Lung (tissue), 12 donors: ENCODE results near the gene EXOC6B. TPM values are rescaled to one million over a fixed set of nuclear protein-coding genes. Genes with fewer than 3 reads are reported as not detected.

ENCODE experiments used
- ATAC-seq: fragments of 200-7000 bp; cut with Tn5 transposase; one replicate; pipeline ENCODE4 v1.9.1; 2020; ENCODE audit warnings: moderate number of reproducible peaks; ENCODE audit not compliant: insufficient read depth, low FRiP score
- DNase-seq, 3 donors: peaks; one replicate each; pipeline ENCODE4 v3.0.0-alpha.2; 2013 to 2017
- H3K27ac ChIP-seq, 2 donors: one replicate each; pipeline ENCODE4 v1.5.1; 2013; ENCODE audit warnings: mild to moderate bottlenecking in 2 of 2, moderate library complexity in 2 of 2, control low read depth in 1 of 2, inconsistent platforms in 1 of 2, low read depth in 1 of 2, low read length in 1 of 2
- H3K27me3 ChIP-seq, 3 donors: one replicate each; pipeline ENCODE4 v1.5.1; 2013; ENCODE audit warnings: low read length in 2 of 3; ENCODE audit not compliant: control insufficient read depth in 3 of 3, insufficient read depth in 3 of 3
- H3K36me3 ChIP-seq, 4 donors: one replicate each; pipeline ENCODE4 v1.5.1; 2013; ENCODE audit warnings: low read length in 4 of 4, mild to moderate bottlenecking in 1 of 4, moderate library complexity in 1 of 4; ENCODE audit not compliant: control insufficient read depth in 4 of 4, insufficient read depth in 4 of 4
- H3K4me1 ChIP-seq, 5 donors: one replicate each; pipeline ENCODE4 v1.5.1; 2013; ENCODE audit warnings: low read length in 5 of 5, mild to moderate bottlenecking in 2 of 5, moderate library complexity in 1 of 5; ENCODE audit not compliant: control insufficient read depth in 5 of 5, insufficient read depth in 5 of 5
- H3K4me3 ChIP-seq: one replicate; pipeline ENCODE4 v1.5.1; 2013; ENCODE audit warnings: mild to moderate bottlenecking, control low read depth, moderate library complexity
- H3K9ac ChIP-seq, 2 donors: one replicate each; pipeline ENCODE4 v1.5.1; 2013; ENCODE audit warnings: low read length in 2 of 2, control low read depth in 1 of 2; ENCODE audit not compliant: insufficient read depth in 1 of 2
- H3K9me3 ChIP-seq, 4 donors: one replicate each; pipeline ENCODE4 v1.5.1; 2013; ENCODE audit warnings: low read length in 3 of 4, mild to moderate bottlenecking in 1 of 4, moderate library complexity in 1 of 4; ENCODE audit not compliant: control insufficient read depth in 4 of 4, insufficient read depth in 3 of 4
- WGBS, 2 donors: extraction: QIAGEN DNeasy Blood & Tissue Kit; methylation state at CpG; one replicate each; pipeline ENCODE4 v1.1.7; 2013; 5-methylcytosine and 5-hydroxymethylcytosine counted together
- polyA plus RNA-seq, 2 donors: library from polyadenylated mRNA; stranded (reverse); fragments of 200-250 nt; gene quantifications; one replicate each; pipeline ENCODE4 v1.2.1, GENCODE V29; 2013
- total RNA-seq, 2 donors: library from RNA; depleted of rRNA in 1 of 2; stranded (reverse); fragments of >200 nt in 1 of 2; gene quantifications; one replicate each; pipeline ENCODE4 v1.2.1, GENCODE V29; 2014 to 2021
- TF ChIP-seq, protein P1 (sequence below): IDR thresholded peaks from 2 replicates; pipeline ENCODE4 v1.5.1; 2012; ENCODE audit warnings: mild to moderate bottlenecking; ENCODE audit errors: control extremely low read depth, extremely low read depth
- donor health status: control.
- donor health status: control.
- donor health status: Bipolar disorder and iron deficiency.
- donor health status: healthy.
- donor health status: DM: yes; HTN: yes; CAD: no.

The EXOC6B gene
- total and polyA plus RNA-seq, 4 donors, result 3.3 to 46.0 (median 12.7) TPM

DNA sequence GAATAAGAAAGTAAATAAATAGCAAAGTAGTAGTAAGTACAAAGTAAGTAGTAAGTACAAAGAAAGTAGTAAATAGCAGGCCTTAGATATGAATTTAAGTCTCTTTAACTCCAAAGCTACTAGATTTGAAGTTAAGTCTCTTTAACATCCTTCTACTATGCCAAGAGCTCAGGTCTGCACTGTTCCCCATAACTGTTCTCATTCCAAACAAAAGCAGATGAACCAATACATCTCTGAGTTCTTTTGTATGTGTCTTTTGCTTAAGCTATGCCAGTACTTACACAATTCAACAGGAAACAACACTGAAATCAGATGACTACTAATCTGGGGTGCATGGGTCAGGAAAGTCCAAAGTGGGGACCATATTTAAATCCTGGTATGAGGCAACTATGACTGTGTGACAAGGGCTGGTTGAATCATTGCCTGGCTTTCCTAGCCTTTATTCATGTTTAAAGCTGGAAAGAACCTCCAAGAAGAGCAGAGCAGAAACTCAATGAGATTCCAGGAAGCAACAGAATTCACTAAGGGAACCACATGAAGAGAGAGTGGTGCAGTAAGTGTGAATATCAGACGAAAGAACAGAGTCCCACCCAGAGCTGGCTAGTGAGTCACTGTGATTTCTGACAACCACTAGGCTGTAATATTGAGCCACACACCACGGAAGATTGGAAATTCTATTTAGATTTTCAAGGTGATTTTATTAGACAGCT, 627.1 kb downstream of the EXOC6B start:
- H3K4me3 ChIP-seq, result no peak overlapping the region

DNA sequence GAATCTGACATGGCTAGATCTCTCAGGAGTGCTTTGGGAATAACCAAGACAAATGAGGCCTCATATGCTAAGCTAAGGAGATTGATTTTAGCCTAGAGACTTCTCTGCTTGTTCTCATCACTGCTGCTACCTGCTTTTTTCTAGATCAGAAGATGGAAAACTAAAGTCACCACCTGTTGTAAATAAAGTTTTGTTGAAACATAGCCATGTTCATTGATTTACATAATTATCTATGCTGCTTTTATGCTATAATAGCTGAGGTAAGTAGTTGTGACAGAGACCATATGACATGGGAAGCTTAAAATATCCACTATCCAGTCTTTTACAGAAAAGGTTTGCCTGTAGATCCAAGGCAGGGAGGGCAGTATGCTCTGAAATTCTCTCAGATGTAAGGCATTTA, 632.1 kb downstream of the EXOC6B start:
- DNase-seq (no peak), ATAC-seq (no peak)
- H3K9me3 ChIP-seq, result no peaks in the 10 kb centered on the region
- H3K27ac ChIP-seq, result no peak overlapping the region
- peaks cover 0 to 3% (median 0%) of the 10 kb centered on the region in 5 donors for H3K4me1 ChIP-seq
- H3K4me3 ChIP-seq, result no peak overlapping the region
- H3K9ac ChIP-seq, result no peak overlapping the region
- no peaks in the 10 kb centered on the region for H3K27me3 ChIP-seq
- TF ChIP-seq, protein P1, sequence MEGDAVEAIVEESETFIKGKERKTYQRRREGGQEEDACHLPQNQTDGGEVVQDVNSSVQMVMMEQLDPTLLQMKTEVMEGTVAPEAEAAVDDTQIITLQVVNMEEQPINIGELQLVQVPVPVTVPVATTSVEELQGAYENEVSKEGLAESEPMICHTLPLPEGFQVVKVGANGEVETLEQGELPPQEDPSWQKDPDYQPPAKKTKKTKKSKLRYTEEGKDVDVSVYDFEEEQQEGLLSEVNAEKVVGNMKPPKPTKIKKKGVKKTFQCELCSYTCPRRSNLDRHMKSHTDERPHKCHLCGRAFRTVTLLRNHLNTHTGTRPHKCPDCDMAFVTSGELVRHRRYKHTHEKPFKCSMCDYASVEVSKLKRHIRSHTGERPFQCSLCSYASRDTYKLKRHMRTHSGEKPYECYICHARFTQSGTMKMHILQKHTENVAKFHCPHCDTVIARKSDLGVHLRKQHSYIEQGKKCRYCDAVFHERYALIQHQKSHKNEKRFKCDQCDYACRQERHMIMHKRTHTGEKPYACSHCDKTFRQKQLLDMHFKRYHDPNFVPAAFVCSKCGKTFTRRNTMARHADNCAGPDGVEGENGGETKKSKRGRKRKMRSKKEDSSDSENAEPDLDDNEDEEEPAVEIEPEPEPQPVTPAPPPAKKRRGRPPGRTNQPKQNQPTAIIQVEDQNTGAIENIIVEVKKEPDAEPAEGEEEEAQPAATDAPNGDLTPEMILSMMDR, result no peak
- no peaks in the 10 kb centered on the region for H3K36me3 ChIP-seq

More for the DNA sequence above, 627.1 kb downstream of the EXOC6B start:
- Histone ChIP-seq H3K36me3 (no peaks in the 10 kb centered on the region), H3K9me3 (no peaks in the 10 kb centered on the region), H3K4me1 (peaks cover 1 to 8% (median 3%) of the 10 kb centered on the region in 5 donors), H3K27me3 (no peaks in the 10 kb centered on the region), H3K27ac (no peak overlapping the region), H3K9ac (no peak overlapping the region)
- TF ChIP-seq, protein P1, result no peak
- DNase-seq, result no peak
- no peak for ATAC-seq
- 70 to 71% methylated on average over 2 of the region's 2 CpGs for WGBS, 2 donors

DNA sequence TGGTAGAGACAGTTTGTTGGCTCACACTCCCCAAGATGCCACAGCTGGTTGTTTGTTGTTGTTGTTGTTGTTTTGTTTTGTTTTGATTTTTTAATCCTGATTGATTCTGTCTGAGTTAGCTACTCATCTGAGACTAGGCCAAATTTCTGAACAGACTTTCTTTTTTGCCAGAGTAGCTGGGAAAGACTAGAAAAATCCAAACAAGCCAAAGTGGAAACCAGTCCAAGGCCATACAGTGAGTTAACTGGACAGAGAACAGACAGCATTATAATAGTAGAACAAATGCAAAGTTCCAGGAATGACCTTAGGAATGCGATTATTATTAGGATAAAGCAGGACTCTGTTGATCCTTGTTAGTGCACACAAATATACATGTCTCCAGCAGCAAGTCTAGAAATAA, 634.4 kb downstream of the EXOC6B start:
- DNase-seq (no peak), ATAC-seq (no peak)
- no peak overlapping the region for H3K4me3 ChIP-seq

More for the DNA sequence above, 634.4 kb downstream of the EXOC6B start:
- peaks cover 0 to 3% (median 0%) of the 10 kb centered on the region in 5 donors for H3K4me1 ChIP-seq
- peaks cover 0 to 7% (median 1%) of the 10 kb centered on the region in 4 donors for H3K9me3 ChIP-seq
- peaks cover 0 to 2% (median 0%) of the 10 kb centered on the region in 4 donors for H3K36me3 ChIP-seq
- no peaks in the 10 kb centered on the region for H3K27me3 ChIP-seq
- no peak overlapping the region for H3K9ac ChIP-seq
- TF ChIP-seq, protein P1, result no peak
- H3K27ac ChIP-seq, result no peak overlapping the region
- WGBS, 2 donors, result 87 to 88% methylated on average over 1 of the region's 1 CpG
